Right cardiac atrium (tissue), 5 donors: ENCODE results near the gene AKIRIN2. TPM values are rescaled to one million over a fixed set of nuclear protein-coding genes. Genes with fewer than 3 reads are reported as not detected.

Experiments used
- ATAC-seq, 2 donors: fragments of 200-7000 bp; cut with Tn5 transposase; one replicate each; pipeline versions ENCODE4 v1.8.0 to v1.9.1; 2020; ENCODE audit warnings: moderate library complexity in 2 of 2, mild to moderate bottlenecking in 1 of 2
- DNase-seq, 3 donors: peaks; one replicate each; pipeline ENCODE4 v3.0.0-alpha.2; 2020
- H3K27ac ChIP-seq: one replicate; pipeline ENCODE4 v1.5.1; 2013; ENCODE audit warnings: mild to moderate bottlenecking, low read length, control low read depth, moderate library complexity
- H3K27me3 ChIP-seq: one replicate; pipeline ENCODE4 v1.6.1; 2013; ENCODE audit not compliant: control insufficient read depth, insufficient read depth
- H3K4me1 ChIP-seq: one replicate; pipeline ENCODE4 v1.6.1; 2013; ENCODE audit warnings: low read length; ENCODE audit not compliant: control insufficient read depth, insufficient read depth
- H3K4me3 ChIP-seq: one replicate; pipeline ENCODE4 v1.5.1; 2013; ENCODE audit warnings: low read length, control low read depth
- H3K9me3 ChIP-seq: one replicate; pipeline ENCODE4 v1.6.1; 2013; ENCODE audit warnings: low read length; ENCODE audit not compliant: control insufficient read depth
- WGBS: extraction: QIAGEN DNeasy Blood & Tissue Kit; methylation state at CpG from one replicate; pipeline ENCODE4 v1.1.7; 2013; 5-methylcytosine and 5-hydroxymethylcytosine counted together
- intact Hi-C, 4 donors: fragments of 100-400 bp; cut with DNase I; formaldehyde crosslinking; loops; one replicate each; pipeline versions ENCODE4 v1.11.0 to v1.14.0; 2022 to 2023
- polyA plus RNA-seq: library from polyadenylated mRNA; stranded (reverse); fragments of 200-250 nt; gene quantifications from one replicate; pipeline ENCODE4 v1.2.3, GENCODE V29; 2013
- total RNA-seq, 4 donors: library from RNA; stranded (reverse); fragmentation: NEBNext Ultra II Directional; extraction: Animal tissue kit (Norgen Biotek cat#: 25700); gene quantifications; one replicate each; pipeline ENCODE4 v1.2.1, GENCODE V29; 2021
- donor health status: healthy with polysubstance abuse.
- donor health status: DM: no; HTN: yes; CAD: no.
- donor health status: DM: no; HTN: no; CAD: no.
- donor health status: DM: no; HTN: yes; CAD: no; lungs with severe emphysema.
- donor health status: DM: yes; HTN: yes; CAD: no.

Gene AKIRIN2
- total and polyA plus RNA-seq, 5 donors: 32.6 to 39.7 (median 37.3) TPM

DNA sequence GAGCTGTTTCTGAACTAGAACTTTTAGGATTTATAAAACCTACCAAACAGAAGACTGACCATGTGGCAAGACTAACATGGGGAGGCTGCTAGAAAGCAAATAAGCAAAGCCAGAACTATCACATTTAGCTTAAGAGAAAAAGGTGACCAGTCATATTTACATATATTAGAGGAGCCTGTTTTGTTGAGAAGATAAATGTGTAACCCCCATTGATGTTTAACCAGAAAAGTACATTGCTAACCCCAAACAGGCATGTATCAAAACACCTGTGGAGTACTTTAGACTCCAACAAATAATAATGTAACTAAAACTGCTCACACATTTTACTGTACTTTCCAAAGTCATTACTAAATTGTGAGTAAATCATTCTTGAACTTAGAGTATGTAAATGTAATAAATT, 35.0 kb downstream of the AKIRIN2 start:
- H3K27ac ChIP-seq: no peak overlapping the region
- H3K4me3 ChIP-seq: no peak overlapping the region
- no peaks in the 10 kb centered on the region for H3K4me1 ChIP-seq
- no peak for ATAC-seq
- intact Hi-C loops: no loop called here
- no peaks in the 10 kb centered on the region for H3K27me3 ChIP-seq
- H3K9me3 ChIP-seq: no peaks in the 10 kb centered on the region
- DNase-seq: no peak

DNA sequence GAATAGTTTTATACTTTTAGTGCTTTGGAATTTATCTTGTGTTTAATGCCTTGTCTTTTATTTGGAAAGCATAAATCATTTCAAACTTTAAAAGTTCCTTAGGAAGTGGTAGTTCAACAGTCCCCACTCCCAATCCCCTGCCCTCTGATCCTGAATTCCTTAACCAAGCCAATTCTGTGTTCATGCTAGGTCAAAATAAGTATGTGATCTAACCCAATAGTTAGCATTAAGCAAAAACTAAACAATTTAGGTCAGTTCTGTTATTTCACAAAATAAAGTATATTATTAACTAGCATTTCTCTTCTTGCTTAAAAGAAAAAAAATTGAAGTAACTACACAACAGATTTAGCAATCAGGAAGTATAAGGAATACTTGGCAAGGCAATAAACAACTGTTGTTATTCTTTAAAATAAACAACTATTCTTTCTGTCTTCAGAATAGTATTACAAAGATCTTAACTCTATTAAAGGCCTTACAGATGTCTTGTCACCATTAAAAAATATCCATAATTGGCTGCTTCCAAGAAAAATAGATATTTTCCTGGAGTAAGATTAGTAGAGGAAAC, 37.0 kb downstream of the AKIRIN2 start:
- DNase-seq: no peak
- intact Hi-C loops: no loop called here
- ATAC-seq: no peak

DNA sequence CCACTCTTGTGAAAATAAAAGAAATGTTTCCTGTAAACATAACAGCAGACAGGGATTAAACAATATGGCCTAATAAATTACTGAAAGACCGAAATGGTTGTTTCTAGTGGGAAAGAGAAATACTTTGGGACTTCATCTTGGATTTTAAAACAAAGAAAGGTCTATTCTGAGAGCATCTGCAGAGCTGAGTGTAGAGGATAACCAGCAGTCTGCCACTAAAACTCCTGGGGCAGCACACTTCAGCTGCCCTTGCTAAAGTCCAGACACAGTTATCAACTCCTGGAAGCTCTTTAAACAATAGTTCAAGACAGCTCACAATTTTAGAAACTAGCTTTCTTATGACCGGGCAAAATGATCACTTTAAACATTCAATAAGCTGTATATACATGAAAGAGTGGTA, 38.6 kb downstream of the AKIRIN2 start:
- Histone ChIP-seq H3K27me3 (no peaks in the 10 kb centered on the region), H3K9me3 (no peaks in the 10 kb centered on the region), H3K27ac (no peak overlapping the region), H3K4me3 (no peak overlapping the region), H3K4me1 (no peaks in the 10 kb centered on the region)
- intact Hi-C loops: no loop called here
- DNase-seq: no peak
- 71% methylated on average over 2 of the region's 2 CpGs for whole genome bisulfite sequencing
- no peak for ATAC-seq

More for the DNA sequence above, 37.0 kb downstream of the AKIRIN2 start:
- Histone ChIP-seq H3K9me3 (no peaks in the 10 kb centered on the region), H3K27me3 (no peaks in the 10 kb centered on the region), H3K4me1 (no peaks in the 10 kb centered on the region), H3K4me3 (no peak overlapping the region), H3K27ac (no peak overlapping the region)

DNA sequence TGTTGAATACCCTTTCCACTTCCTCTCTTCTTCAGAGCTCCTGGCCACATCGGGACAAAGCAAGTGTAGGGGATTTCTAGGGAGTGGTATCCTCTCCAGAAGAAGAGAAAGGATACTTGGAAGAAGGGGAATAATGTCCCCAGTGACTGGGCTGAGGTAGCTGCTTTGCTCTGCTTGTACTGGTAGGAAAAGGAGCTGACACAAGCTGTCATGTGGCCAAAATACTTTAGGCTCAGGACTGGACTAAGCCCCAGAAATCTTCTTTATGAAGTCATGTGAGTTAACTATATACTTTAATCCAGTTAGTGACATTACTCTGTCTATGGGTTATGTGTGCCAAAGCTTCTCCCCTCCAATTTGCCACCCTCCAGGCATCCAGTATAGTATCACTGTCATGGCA, 40.5 kb downstream of the AKIRIN2 start:
- ATAC-seq: peak in 1 of 2 donors; percentile 19
- no peak overlapping the region for H3K4me3 ChIP-seq
- no peak overlapping the region for H3K27ac ChIP-seq
- H3K9me3 ChIP-seq: no peaks in the 10 kb centered on the region
- intact Hi-C loops: no loop called here
- H3K27me3 ChIP-seq: no peaks in the 10 kb centered on the region
- no peaks in the 10 kb centered on the region for H3K4me1 ChIP-seq
- WGBS: 81% methylated on average over 1 of the region's 1 CpG
- no peak for DNase-seq

DNA sequence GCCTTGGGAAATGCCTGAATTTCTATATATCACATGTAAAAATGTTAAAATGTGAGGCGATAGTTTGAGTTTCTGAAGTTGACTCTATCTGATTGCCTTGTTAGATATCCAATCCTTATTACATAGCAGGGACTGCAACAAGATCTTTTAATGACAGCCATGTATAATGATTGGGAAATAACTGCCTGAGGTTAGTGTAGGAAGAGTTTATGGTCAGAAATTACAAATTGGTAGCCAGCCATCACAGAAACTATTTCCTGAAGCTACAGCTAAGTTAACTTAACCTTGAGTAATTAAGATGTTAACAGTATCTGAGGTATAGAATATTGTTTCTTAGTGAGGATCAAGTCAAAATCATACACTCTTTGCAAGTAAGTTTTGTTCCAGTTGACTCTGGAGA, 41.0 kb downstream of the AKIRIN2 start:
- Histone ChIP-seq H3K4me3 (no peak overlapping the region), H3K27me3 (no peaks in the 10 kb centered on the region), H3K4me1 (no peaks in the 10 kb centered on the region), H3K9me3 (no peaks in the 10 kb centered on the region), H3K27ac (no peak overlapping the region)
- intact Hi-C loops: no loop called here
- DNase-seq (no peak), ATAC-seq (no peak)
- 100% methylated on average over 1 of the region's 1 CpG for WGBS

DNA sequence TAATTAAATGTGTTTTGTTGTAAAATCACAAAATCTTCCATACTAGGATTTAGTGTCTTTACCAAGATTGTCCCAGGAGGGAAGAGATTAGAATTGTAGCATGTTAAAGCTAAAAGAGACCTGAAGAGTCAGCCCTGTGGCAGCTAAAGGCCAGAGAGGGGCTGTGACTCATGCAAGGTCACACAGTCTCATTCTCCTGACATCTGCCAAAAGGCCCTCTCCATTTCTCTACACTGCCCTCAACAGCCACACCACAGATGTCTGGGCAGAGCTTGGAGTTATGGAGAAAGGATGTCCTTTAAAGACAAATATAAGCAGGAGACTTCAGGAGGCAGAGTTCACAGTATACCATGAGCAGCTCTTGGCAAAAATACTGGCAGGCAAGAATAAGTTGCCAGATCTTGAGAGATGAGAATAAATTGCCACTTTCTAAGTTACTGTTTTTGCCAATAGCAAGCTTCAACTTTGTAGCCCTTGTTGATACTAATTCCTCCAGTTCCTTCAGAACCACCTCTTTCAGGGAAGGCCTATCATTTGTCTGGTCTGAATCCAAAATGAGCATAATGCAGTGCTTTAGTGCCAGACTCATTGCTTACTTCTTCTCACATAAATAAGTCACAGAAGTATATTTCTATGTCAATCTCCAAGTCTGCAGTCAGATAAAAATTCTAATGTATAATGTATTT, 41.7 kb downstream of the AKIRIN2 start:
- Histone ChIP-seq H3K4me1 (no peaks in the 10 kb centered on the region), H3K4me3 (no peak overlapping the region), H3K27me3 (no peaks in the 10 kb centered on the region), H3K9me3 (no peaks in the 10 kb centered on the region), H3K27ac (no peak overlapping the region)
- intact Hi-C loops: no loop called here
- ATAC-seq: peak; percentile 36 to 63
- no peak for DNase-seq

DNA sequence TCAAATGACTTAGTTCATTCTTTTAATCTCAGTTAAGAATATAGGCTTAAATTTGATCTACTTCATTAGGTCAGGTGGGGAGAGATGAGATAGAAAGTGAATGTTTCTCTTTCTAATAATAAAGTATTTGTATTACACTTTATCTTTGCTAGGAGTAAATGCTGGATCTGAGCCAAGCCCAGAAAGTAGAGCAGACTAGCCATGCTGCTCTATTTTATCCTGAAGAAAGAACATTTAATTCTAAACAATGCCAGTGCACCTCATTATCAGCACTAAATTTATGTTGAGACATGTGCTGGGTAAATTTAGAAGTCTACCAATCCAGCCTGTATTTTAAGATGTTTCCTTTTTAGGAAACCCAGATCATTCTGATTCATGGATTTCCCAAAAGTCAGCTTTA, 43.5 kb downstream of the AKIRIN2 start:
- ATAC-seq (no peak), DNase-seq (no peak)
- H3K4me1 ChIP-seq: no peaks in the 10 kb centered on the region
- intact Hi-C loops: no loop called here
- H3K4me3 ChIP-seq: no peak overlapping the region
- H3K27ac ChIP-seq: no peak overlapping the region
- H3K27me3 ChIP-seq: no peaks in the 10 kb centered on the region
- H3K9me3 ChIP-seq: no peaks in the 10 kb centered on the region

DNA sequence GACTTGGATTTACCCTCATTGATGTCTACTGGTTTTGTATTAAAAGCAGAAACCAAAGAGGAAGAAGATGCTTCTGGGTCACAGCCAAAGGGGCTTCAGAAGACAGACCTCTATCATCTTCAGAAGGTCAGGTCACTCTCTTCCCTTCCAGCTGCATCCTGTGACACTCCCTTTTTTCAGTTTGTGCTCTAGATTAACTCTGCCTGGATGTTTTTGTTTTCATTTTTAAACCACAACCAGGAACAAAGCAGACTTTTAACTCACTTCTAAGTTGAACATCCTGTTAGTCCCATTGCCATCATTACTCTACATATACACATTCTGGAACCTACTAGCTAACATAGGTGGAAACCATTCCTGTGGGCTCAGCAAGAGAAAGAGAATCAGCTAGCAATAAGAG, 45.2 kb downstream of the AKIRIN2 start:
- Histone ChIP-seq H3K4me3 (no peak overlapping the region), H3K9me3 (no peaks in the 10 kb centered on the region), H3K27me3 (no peaks in the 10 kb centered on the region), H3K4me1 (no peaks in the 10 kb centered on the region), H3K27ac (no peak overlapping the region)
- DNase-seq (no peak), ATAC-seq (no peak)
- intact Hi-C loops: no loop called here

DNA sequence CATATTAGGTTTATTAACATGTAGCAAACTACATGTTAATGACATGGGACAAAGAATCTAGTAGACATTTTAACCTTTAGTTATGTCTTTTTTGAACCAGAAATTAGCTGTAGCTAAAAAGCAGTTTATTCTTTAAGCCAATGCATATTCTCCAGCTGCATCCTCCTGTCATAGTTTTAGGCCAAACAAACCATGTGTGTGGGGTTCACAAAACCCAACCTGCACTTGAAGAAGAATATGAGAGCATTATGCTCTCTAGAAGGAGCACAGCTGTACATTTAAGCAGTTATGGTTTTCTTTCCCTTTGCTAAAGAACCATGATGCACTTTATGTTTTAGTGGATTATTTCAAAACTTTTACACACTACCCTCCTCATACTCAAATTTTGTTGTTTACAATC, 46.2 kb downstream of the AKIRIN2 start:
- Histone ChIP-seq H3K27ac (no peak overlapping the region), H3K4me1 (no peaks in the 10 kb centered on the region), H3K27me3 (no peaks in the 10 kb centered on the region), H3K9me3 (no peaks in the 10 kb centered on the region), H3K4me3 (no peak overlapping the region)
- intact Hi-C loops: no loop called here
- ATAC-seq: no peak
- no peak for DNase-seq

DNA sequence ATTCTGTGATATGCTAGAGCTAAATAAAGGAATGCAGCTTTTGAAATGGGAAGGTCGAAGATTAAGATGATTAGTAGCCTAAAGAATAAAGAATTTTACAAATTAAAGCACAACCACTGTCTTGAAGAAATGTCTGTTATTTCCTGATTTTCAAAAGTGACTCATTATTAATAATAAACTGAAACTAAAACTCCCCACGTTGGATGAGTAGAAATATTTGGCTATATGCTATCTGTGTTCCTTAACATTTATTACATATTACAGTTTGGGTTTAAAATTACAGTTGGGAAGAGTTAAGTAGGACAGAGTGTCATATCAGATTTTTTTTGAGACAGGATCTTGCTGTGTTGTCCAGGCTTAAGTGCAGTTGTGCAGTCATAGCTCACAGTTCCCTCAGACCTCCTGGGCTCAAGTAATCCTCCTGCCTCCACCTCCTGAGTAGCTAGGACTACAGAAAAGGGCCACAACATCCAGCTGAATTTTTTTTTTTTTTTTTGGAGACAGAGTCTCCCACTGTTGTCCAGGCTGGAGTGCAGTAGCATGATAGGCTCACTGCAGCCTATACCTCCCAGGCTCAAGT, 47.1 kb downstream of the AKIRIN2 start:
- H3K27ac ChIP-seq: no peak overlapping the region
- intact Hi-C loops: no loop called here
- ATAC-seq: no peak
- no peaks in the 10 kb centered on the region for H3K9me3 ChIP-seq
- 76% methylated on average over 2 of the region's 2 CpGs for WGBS
- H3K4me1 ChIP-seq: no peaks in the 10 kb centered on the region
- H3K4me3 ChIP-seq: no peak overlapping the region
- DNase-seq: no peak
- no peaks in the 10 kb centered on the region for H3K27me3 ChIP-seq

DNA sequence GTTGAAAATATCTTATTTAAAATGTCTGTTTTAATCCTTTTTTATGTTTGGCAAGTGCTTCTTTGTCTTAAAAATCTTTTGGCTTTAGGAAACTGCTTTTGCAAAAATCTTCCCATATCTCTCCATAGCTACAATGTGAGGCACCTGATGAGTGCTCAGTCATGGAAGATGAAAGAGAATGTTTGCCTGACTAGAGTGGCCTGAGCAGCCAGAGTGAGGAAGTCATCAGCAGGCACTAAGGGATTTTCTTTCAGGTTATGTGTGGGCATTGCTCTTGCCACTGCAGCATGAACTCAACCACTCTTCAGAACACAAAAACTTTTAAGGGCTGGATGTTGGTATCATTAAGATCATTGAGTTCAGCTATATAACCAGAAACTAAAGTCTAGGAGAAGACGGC, 47.9 kb downstream of the AKIRIN2 start:
- Histone ChIP-seq H3K4me1 (no peaks in the 10 kb centered on the region), H3K4me3 (no peak overlapping the region), H3K27me3 (no peaks in the 10 kb centered on the region), H3K9me3 (no peaks in the 10 kb centered on the region), H3K27ac (no peak overlapping the region)
- 97% methylated on average over 1 of the region's 1 CpG for WGBS
- ATAC-seq (no peak), DNase-seq (no peak)
- intact Hi-C loops: no loop called here
